ENCODE data around the gene SMPDL3A.
A peak's percentile ranks its signal among the peaks of the same experiment; 100 is the strongest.
"Not testable (repeated sequence)": the region's sequence is repeated elsewhere in the genome, so short reads cannot be mapped to it uniquely, and the experiment has no call there.

SMPDL3A gene

GRCh38 chr6:122789182-122790027 lies at the start of gene SMPDL3A:
TSS of gene SMPDL3A (plus strand) at chr6:122789258. CDS start at chr6:122789347, 89 bp downstream.
- DNase-seq, result peak in 1 of 2 experiments; percentile 57

GRCh38 chr6:122740091-122740490 lies 49.0 kb upstream of the SMPDL3A start:
- no peak for DNase-seq

GRCh38 chr6:122740936-122741335 lies 48.1 kb upstream of the SMPDL3A start:
- DNase-seq, result no peak

- peak; percentile 14 to 52 for DNase-seq
Measured at GRCh38 chr6:122744247-122744646, 44.8 kb upstream of the SMPDL3A start.

- not testable (repeated sequence) for DNase-seq
Measured at GRCh38 chr6:122744856-122745255, 44.2 kb upstream of the SMPDL3A start.

GRCh38 chr6:122746688-122747087 lies 42.4 kb upstream of the SMPDL3A start:
- no peak for DNase-seq

- DNase-seq, result no peak
Measured at GRCh38 chr6:122747573-122747972, 41.5 kb upstream of the SMPDL3A start.

- not testable (repeated sequence) for DNase-seq
Measured at GRCh38 chr6:122748945-122749344, 40.1 kb upstream of the SMPDL3A start.

- no peak for DNase-seq
Measured at GRCh38 chr6:122749451-122750050, 39.5 kb upstream of the SMPDL3A start.

- no peak for DNase-seq
Measured at GRCh38 chr6:122751326-122751725, 37.7 kb upstream of the SMPDL3A start.

- DNase-seq, result no peak
Measured at GRCh38 chr6:122752459-122752858, 36.6 kb upstream of the SMPDL3A start.

- peak in 1 of 2 experiments; percentile 37 for DNase-seq
Measured at GRCh38 chr6:122753000-122753687, 35.9 kb upstream of the SMPDL3A start.

- DNase-seq, result peak in 1 of 2 experiments; percentile 37
Measured at GRCh38 chr6:122753688-122754056, 35.4 kb upstream of the SMPDL3A start.

GRCh38 chr6:122754191-122754731 lies 34.8 kb upstream of the SMPDL3A start:
- no peak for DNase-seq

GRCh38 chr6:122755901-122756300 lies 33.2 kb upstream of the SMPDL3A start:
- no peak for DNase-seq

- no peak for DNase-seq
Measured at GRCh38 chr6:122758927-122759334, 30.1 kb upstream of the SMPDL3A start.

GRCh38 chr6:122760330-122760729 lies 28.7 kb upstream of the SMPDL3A start:
- DNase-seq, result no peak

GRCh38 chr6:122766256-122766655 lies 22.8 kb upstream of the SMPDL3A start:
- no peak for DNase-seq

- no peak for DNase-seq
Measured at GRCh38 chr6:122770835-122771601, 18.0 kb upstream of the SMPDL3A start.

GRCh38 chr6:122772724-122773415 lies 16.2 kb upstream of the SMPDL3A start:
- DNase-seq, result no peak

- DNase-seq, result no peak
Measured at GRCh38 chr6:122775975-122776374, 13.1 kb upstream of the SMPDL3A start.

- DNase-seq, result no peak
Measured at GRCh38 chr6:122778302-122778701, 10.8 kb upstream of the SMPDL3A start.
